ENCODE results near the gene TEX51. TPM values are rescaled to one million over a fixed set of nuclear protein-coding genes. Genes with fewer than 3 reads are reported as not detected.

Gene TEX51
- polyA plus RNA-seq, 6 donors from 2014 or later = not detected

DNA sequence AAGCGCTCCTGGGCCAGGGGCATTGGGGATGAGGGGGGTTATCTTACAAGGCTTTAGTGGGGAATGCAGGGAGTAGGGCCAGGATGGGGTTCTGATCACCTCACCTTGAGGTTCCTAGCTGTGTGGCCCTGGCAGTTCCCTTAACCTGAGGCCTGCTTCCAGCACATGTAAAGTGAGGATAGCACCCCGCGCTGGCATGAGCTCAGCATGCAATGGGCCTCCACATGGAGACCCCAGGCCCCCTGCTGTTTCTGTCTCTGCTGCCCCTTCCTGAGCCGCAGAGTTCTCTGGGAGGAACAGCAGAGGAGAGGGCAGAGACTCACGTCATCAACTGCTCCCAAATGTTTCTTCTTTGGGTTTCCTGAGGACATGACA, 8.6 kb upstream of the TEX51 start:
- H3K9me3 Mint-ChIP-seq = peaks cover 0 to 2% (median 0%) of the 10 kb centered on the region in 7 donors

DNA sequence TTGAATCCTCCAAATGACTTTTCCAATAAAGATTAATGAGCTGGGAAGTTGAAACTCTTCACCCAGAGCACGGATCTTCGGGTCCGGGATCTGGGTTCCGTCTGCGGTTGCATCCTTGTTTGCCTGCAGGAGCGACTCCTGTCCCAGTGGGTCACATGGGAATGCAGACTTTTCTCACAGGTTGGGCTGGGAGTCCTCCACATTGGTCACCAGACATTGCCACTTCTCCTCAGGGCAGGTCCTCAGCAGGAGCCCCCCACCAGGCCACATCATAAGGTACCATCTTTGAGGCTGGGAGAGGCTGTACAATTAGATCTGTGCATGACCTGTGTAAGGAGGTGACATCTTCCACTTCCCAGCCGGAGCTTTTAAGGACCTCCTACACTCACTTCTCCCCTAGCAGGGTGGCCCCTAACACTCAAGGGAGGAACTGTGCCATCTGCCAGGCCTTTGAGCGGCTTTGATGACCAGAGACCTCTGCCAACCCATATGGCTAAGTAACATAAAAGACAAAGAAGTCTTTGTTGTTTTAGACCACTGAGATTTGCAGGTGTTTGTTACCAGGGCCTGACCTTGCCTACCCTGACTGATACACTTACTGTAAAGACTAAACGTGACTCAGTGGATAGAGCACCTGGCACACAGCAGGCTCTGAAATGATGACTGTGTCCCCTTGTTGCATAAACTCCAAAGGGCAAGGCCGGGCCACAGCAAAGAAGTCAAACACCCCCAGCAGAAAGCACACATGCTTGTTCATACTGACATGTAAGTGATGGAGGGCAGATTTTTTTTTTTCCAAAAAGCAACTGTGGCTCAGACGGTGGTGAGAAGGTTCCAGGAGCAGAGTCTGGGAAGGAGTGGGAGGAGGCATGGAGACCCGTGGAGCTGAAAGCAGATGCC, 7.9 kb upstream of the TEX51 start:
- DNase-seq = no peak
- peaks cover 7 to 31% (median 31%) of the 10 kb centered on the region in 3 donors for H3K27me3 Mint-ChIP-seq
- H3K27ac Mint-ChIP-seq = peak overlapping the region in 1 of 6 donors; percentile 35
- peaks cover 0 to 2% (median 0%) of the 10 kb centered on the region in 7 donors for H3K9me3 Mint-ChIP-seq
- no peak for ATAC-seq (ENCODE audit: low read depth in 2 of 2)
- H3K4me1 Mint-ChIP-seq = peaks cover 8 to 10% (median 9%) of the 10 kb centered on the region in 3 donors
- H3K4me3 Mint-ChIP-seq = no peak overlapping the region
- H3K36me3 Mint-ChIP-seq = peaks cover 0 to 8% of the 10 kb centered on the region in 2 donors

More for the DNA sequence above, 8.6 kb upstream of the TEX51 start:
- no peak for DNase-seq
- peaks cover 0 to 8% of the 10 kb centered on the region in 2 donors for H3K36me3 Mint-ChIP-seq
- H3K4me1 Mint-ChIP-seq = peaks cover 8 to 10% (median 9%) of the 10 kb centered on the region in 3 donors
- H3K27me3 Mint-ChIP-seq = peaks cover 7 to 31% (median 31%) of the 10 kb centered on the region in 3 donors
- no peak overlapping the region for H3K4me3 Mint-ChIP-seq
- ATAC-seq (ENCODE audit: low read depth in 2 of 2) = no peak
- H3K27ac Mint-ChIP-seq = no peak overlapping the region

DNA sequence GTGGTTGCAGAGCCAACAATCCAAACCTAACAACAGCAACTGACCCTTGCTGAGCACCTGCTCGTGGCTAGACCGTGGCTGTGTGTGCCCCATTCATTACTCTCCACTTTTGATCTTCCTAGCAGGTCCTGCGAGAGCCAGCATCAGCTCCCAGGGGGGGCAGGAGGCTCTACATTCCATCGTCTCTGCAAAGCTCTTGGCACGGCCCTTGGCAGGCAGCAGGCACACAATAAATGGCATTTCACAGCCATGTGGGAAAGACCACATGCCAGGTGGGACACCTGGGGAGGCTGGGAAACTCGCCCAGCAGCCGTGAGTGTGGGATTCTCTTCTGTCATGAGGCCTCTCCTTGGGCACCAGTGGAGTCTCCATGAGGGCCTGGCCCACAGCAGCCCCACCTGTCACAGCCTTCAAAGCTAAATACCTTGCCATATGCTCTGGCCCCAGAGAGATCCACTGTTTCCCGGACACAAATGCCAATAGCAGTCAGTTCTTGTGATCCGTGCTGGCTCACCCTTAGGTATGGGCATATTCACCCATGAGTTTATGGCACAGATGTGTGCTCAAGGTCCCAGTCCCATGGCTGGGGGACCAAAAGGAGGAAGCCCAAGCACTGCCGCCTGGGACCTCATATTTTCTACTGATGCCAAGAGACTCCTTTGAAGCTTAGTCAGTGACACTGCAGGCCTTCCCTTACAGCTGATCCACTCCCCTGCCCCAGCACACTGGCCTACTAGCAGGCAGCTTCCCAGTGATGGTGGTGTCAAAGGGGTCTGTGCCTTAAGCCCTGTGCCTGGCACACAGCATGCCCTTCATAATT, 6.8 kb upstream of the TEX51 start:
- H3K9me3 Mint-ChIP-seq = peaks cover 0 to 2% (median 0%) of the 10 kb centered on the region in 7 donors
- H3K27ac Mint-ChIP-seq = no peak overlapping the region
- no peak overlapping the region for H3K4me3 Mint-ChIP-seq
- peaks cover 0 to 8% of the 10 kb centered on the region in 2 donors for H3K36me3 Mint-ChIP-seq
- no peak for DNase-seq
- H3K4me1 Mint-ChIP-seq = peaks cover 1 to 4% (median 2%) of the 10 kb centered on the region in 3 donors
- peaks cover 4 to 23% (median 23%) of the 10 kb centered on the region in 3 donors for H3K27me3 Mint-ChIP-seq
- ATAC-seq (ENCODE audit: low read depth in 2 of 2) = no peak

DNA sequence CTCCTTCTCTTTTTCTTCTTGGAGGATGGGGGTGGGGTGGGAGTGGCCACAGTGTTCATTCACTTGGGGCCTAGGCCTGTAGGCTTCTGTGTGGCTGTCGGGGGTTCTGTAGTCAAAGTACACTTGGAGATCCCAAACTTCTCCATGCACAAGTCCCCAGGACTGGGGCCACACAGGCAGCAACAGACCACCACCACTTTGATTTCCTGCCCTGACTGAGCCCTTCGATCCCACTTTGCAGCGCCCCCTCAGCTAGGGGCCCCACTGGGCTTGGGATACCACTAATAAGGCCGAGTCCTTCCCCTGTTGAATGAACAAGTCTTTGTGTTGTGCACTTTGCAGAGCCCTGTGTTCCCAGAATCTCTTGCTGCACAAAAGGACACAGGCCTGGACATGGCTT, 5.5 kb upstream of the TEX51 start:
- DNase-seq (no peak), ATAC-seq (ENCODE audit: low read depth in 2 of 2) (no peak)
- Mint-ChIP-seq H3K9me3 (peaks cover 0 to 4% (median 3%) of the 10 kb centered on the region in 7 donors), H3K36me3 (peaks cover 0 to 15% of the 10 kb centered on the region in 2 donors), H3K27ac (no peak overlapping the region), H3K4me3 (peak overlapping the region in 1 of 8 donors; percentile 5), H3K27me3 (peaks cover 0 to 20% (median 14%) of the 10 kb centered on the region in 3 donors), H3K4me1 (no peaks in the 10 kb centered on the region)

DNA sequence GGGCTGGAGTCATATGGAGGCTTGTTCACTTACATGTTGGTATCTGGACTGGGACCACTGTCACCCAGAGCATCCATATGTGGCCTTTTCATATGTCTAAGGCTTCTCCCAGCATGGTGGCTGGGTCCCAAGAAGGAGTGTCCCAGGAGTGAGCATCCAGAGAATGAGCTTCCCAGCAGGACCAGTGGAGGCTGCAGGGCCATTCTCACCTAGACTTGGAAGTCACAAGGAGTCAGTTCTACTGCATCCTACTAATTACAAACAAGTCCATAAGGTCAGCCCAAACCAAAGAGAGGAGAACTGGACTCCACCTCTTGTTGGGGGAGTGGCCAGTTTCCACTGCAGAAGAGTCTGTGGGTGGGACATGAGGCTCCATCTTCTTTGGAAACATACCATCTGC, 5.1 kb upstream of the TEX51 start:
- ATAC-seq (ENCODE audit: low read depth in 2 of 2) (no peak), DNase-seq (no peak)
- Mint-ChIP-seq H3K27me3 (peaks cover 0 to 24% (median 10%) of the 10 kb centered on the region in 3 donors), H3K9me3 (peaks cover 0 to 9% (median 3%) of the 10 kb centered on the region in 7 donors), H3K36me3 (peaks cover 0 to 18% of the 10 kb centered on the region in 2 donors), H3K4me1 (no peaks in the 10 kb centered on the region), H3K27ac (no peak overlapping the region), H3K4me3 (no peak overlapping the region)

DNA sequence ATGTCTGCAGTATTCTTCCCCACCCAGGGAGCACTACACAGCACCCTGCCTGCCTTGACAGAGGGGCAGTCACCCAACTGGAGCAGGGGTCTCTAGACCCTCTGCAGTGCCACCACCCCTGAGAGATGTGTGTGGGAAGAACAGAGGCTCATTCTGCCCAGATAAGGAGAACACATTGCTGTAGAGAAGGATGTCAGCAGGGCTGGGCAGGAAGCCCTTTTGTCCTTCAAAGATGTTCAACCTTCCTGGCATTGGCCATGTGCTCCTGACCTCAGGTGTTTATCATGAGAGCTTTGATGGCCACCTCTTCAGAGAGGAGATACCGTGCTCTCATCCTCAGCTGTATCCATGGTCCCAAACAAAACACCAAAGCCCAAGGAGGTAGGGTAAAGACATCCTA, 4.6 kb upstream of the TEX51 start:
- Mint-ChIP-seq H3K4me1 (no peaks in the 10 kb centered on the region), H3K36me3 (peaks cover 0 to 15% of the 10 kb centered on the region in 2 donors), H3K9me3 (peaks cover 0 to 10% (median 3%) of the 10 kb centered on the region in 7 donors), H3K27ac (no peak overlapping the region), H3K4me3 (no peak overlapping the region), H3K27me3 (peaks cover 0 to 22% (median 5%) of the 10 kb centered on the region in 3 donors)
- DNase-seq (no peak), ATAC-seq (ENCODE audit: low read depth in 2 of 2) (no peak)

DNA sequence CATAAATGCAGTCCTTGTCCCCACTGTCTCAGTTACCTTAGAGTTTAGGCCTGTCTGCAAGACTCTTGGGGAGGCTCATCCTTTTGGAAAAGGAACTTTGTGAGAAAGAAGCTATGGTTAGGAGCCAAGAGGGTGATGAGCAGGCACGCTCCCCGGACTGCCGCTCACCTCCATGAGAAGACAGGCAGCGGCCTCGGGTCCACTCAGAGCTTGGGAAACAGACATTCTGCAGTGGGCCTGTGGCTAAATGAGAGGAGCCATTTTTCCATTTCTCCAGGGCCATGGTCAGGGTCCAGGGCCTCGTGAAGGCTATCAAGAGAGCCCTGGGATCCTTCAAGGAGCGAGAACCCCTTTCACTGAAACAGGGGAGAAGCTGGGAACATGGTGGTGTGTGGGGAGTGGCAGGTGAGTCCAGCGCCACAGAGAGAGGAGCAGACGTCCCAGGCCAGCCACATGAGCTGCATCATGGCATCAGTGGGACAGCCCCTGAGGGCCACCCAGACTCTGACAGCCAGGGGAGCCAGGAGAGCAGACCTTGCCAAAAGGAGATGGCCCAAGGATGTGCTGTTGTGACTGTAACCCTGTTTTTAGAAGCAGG, 4.0 kb upstream of the TEX51 start:
- peaks cover 0 to 19% (median 4%) of the 10 kb centered on the region in 3 donors for H3K27me3 Mint-ChIP-seq
- no peaks in the 10 kb centered on the region for H3K4me1 Mint-ChIP-seq
- no peak for ATAC-seq (ENCODE audit: low read depth in 2 of 2)
- no peak overlapping the region for H3K4me3 Mint-ChIP-seq
- no peak for DNase-seq
- peaks cover 0 to 13% of the 10 kb centered on the region in 2 donors for H3K36me3 Mint-ChIP-seq
- no peak overlapping the region for H3K27ac Mint-ChIP-seq
- H3K9me3 Mint-ChIP-seq = peaks cover 0 to 10% (median 3%) of the 10 kb centered on the region in 7 donors

DNA sequence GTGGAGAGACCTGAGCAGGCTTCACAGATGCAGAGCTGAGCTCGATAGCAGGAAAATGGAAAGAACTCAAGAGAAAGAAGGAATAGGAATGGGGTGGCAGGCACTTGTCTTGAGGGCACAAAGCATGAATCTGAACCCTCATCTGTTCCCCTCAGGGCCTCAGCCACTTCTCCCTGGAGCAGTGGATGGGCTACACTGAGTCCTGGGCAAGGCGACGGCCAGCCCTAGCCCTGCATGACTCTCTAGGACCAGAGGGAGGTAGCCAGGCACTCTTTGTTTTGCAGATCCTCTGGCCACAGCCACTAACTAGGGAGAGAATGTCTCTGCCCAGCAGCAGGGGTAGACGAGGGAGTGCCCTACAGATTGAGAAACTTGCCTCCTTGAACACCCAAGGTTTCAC, 3.4 kb upstream of the TEX51 start:
- H3K27me3 Mint-ChIP-seq = peaks cover 2 to 20% (median 10%) of the 10 kb centered on the region in 3 donors
- ATAC-seq (ENCODE audit: low read depth in 2 of 2) (no peak), DNase-seq (no peak)
- H3K4me1 Mint-ChIP-seq = no peaks in the 10 kb centered on the region
- no peak overlapping the region for H3K4me3 Mint-ChIP-seq
- H3K36me3 Mint-ChIP-seq = peaks cover 2 to 13% of the 10 kb centered on the region in 2 donors
- peaks cover 0 to 12% (median 3%) of the 10 kb centered on the region in 7 donors for H3K9me3 Mint-ChIP-seq
- H3K27ac Mint-ChIP-seq = no peak overlapping the region

DNA sequence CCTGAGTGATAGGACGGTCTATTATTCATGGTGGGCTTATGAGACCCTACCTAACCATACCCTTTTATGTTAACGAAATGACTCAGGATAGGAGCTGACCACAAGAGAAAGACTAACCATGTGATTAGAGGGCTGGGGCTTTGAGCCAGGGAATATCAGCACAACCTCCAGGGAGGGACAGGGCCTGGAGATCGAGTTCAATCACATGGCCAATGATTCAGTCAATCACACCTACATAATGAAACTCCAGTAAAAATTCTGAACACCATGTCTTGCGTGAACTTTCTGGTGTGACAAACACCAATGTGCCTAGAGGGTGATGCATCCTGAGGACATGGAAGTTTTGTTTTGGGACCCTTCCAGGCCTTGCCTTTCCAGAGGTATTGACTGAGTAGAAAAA, 2.2 kb upstream of the TEX51 start:
- Mint-ChIP-seq H3K9me3 (peaks cover 0 to 16% (median 3%) of the 10 kb centered on the region in 7 donors), H3K4me3 (no peak overlapping the region), H3K36me3 (peaks cover 5 to 13% of the 10 kb centered on the region in 2 donors), H3K4me1 (peaks cover 0 to 6% (median 0%) of the 10 kb centered on the region in 3 donors), H3K27me3 (peaks cover 6 to 25% (median 20%) of the 10 kb centered on the region in 3 donors), H3K27ac (no peak overlapping the region)
- ATAC-seq (ENCODE audit: low read depth in 2 of 2) (no peak), DNase-seq (no peak)

DNA sequence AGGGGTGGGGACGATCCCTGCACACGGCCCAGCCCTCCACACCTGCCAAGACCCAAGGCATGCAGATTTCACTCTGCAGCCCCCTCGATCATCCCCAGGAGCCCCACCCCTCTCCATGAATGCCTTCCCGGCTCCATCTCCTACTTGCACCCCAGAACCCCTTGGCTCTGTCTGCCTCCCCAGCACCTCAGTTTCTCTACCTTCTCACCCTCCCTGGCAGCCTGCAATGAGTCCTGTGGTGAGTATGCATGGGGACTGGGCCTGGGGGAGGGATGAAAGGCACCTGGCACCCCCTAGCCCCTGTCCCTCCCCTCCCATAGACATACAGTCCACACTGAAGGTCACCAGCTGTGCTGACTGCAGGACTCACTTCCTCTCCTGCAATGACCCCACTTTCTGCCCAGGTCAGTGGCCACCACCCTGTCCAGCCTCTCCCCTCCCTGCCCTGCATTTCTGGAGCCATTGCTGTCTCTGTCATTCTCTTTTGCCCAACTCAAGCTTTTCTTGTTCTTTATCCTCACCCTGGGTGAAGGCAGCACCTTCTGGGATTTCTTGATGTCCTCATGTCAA, 1.0 kb downstream of the TEX51 start:
- no peak overlapping the region for H3K27ac Mint-ChIP-seq
- DNase-seq (no peak), ATAC-seq (ENCODE audit: low read depth in 2 of 2) (no peak)
- H3K36me3 Mint-ChIP-seq = peaks cover 5 to 30% of the 10 kb centered on the region in 2 donors
- H3K4me3 Mint-ChIP-seq = no peak overlapping the region
- peaks cover 1 to 31% (median 12%) of the 10 kb centered on the region in 7 donors for H3K9me3 Mint-ChIP-seq
- peaks cover 11 to 37% (median 30%) of the 10 kb centered on the region in 3 donors for H3K27me3 Mint-ChIP-seq
- peaks cover 0 to 10% (median 5%) of the 10 kb centered on the region in 3 donors for H3K4me1 Mint-ChIP-seq

DNA sequence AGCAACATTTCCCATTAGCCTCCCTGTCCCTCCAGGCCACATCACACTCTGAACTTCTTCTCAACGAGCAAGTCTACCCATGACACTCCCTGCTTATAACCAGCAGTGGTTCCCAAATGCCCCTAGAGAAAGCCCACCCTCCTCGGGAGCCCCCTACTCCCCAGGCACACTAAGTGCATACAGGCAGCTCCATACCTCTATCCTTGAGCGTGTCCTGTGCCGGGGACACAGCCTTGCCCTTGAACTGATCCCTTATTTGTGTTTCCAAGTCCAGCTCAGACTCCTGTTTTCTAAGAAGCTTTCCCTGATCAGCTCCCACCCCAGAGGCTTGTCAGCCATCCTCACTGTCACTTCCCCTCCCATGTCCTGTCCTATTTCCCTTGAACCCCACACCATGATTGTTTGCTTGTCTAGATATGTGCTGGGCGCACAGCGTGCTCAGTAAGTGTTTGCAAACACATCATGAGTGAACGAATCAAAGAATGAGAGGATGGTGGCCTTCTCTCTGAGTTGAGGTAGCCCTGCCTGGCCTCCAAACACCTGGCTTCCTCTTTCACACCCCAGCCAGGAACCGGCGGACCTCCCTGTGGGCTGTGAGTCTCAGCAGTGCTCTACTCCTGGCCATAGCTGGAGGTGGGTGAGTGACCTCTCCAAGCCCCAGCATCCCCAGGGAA, 2.1 kb downstream of the TEX51 start:
- Mint-ChIP-seq H3K9me3 (peaks cover 1 to 33% (median 14%) of the 10 kb centered on the region in 7 donors), H3K4me1 (peaks cover 4 to 20% (median 9%) of the 10 kb centered on the region in 3 donors), H3K27ac (peak overlapping the region in 1 of 6 donors; percentile 0), H3K36me3 (peaks cover 5 to 30% of the 10 kb centered on the region in 2 donors), H3K4me3 (no peak overlapping the region), H3K27me3 (peaks cover 11 to 37% (median 26%) of the 10 kb centered on the region in 3 donors)
- DNase-seq (no peak), ATAC-seq (ENCODE audit: low read depth in 2 of 2) (no peak)

DNA sequence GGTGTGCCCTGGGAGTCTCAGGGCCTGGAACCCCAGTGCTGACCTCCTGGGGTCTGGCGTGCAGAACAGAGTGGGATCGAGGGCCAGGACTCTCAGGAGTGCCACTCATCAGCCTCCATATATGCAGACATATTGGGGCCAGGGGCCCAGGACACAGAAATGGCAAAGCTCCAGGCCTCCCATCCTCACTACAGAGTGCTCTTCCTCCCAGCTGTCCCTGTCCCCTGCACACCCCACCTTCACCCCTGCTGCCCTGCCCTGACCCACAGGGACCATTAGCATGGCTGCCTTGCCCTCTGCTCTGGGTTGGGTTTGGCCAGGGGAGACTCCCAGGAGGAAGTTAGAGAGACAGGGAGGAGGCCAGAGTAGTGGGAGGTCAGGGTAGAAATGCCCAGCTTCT, 2.8 kb downstream of the TEX51 start:
- no peak for ATAC-seq (ENCODE audit: low read depth in 2 of 2)
- Mint-ChIP-seq H3K4me1 (peaks cover 11 to 27% (median 16%) of the 10 kb centered on the region in 3 donors), H3K9me3 (peaks cover 3 to 33% (median 14%) of the 10 kb centered on the region in 7 donors), H3K27me3 (peaks cover 11 to 37% (median 26%) of the 10 kb centered on the region in 3 donors), H3K4me3 (no peak overlapping the region), H3K27ac (no peak overlapping the region), H3K36me3 (peaks cover 5 to 30% of the 10 kb centered on the region in 2 donors)
- DNase-seq = no peak

Data from naive B cell (primary cell).